Gastroesophageal sphincter (tissue), 4 donors: Measurements from ENCODE around the gene CYBC1. TPM values are rescaled to one million over a fixed set of nuclear protein-coding genes. Genes with fewer than 3 reads are reported as not detected.

Source experiments
- ATAC-seq: fragments of 150-250 bp; one replicate; pipeline ENCODE4 v1.9.1; 2016; ENCODE audit warnings: mild to moderate bottlenecking, moderate library complexity
- H3K27ac ChIP-seq, 4 donors: fragments of 200-600 bp; sonication (generic) in 3 of 4; 1 replicate in 3 of 4; 2 replicates in 1 of 4; pipeline ENCODE4 v1.5.1; 2016 to 2019
- H3K27me3 ChIP-seq: fragments of 200-600 bp; sonication (generic); one replicate; pipeline ENCODE4 v1.5.1; 2019
- H3K36me3 ChIP-seq, 2 donors: fragments of 200-600 bp; sonication (generic); one replicate each; pipeline ENCODE4 v1.5.1; 2019; ENCODE audit warnings: control low read depth in 1 of 2
- H3K4me1 ChIP-seq, 3 donors: fragments of 200-600 bp; sonication (generic); 1 replicate in 2 of 3; 2 replicates in 1 of 3; pipeline ENCODE4 v1.5.1; 2016 to 2019; ENCODE audit warnings: control low read depth in 2 of 3
- H3K4me3 ChIP-seq, 2 donors: fragments of 200-600 bp; sonication (generic); one replicate each; pipeline ENCODE4 v1.5.1; 2019; ENCODE audit warnings: mild to moderate bottlenecking in 1 of 2, moderate library complexity in 1 of 2
- H3K9me3 ChIP-seq, 3 donors: fragments of 200-600 bp; sonication (generic); one replicate each; pipeline ENCODE4 v1.5.1; 2017 to 2019; ENCODE audit warnings: control low read depth in 2 of 3
- EP300 ChIP-seq: sonication (generic); formaldehyde crosslinking; IDR thresholded peaks from one replicate; pipeline ENCODE4 v1.6.1; 2017; ENCODE audit warnings: antibody characterized with exemption, mild to moderate bottlenecking
- POLR2A ChIP-seq, 2 donors: fragments of 450-650 bp; IDR thresholded peaks; one replicate each; pipeline ENCODE4 v1.6.1; 2017; ENCODE audit warnings: antibody characterized with exemption in 2 of 2, mild to moderate bottlenecking in 2 of 2, moderate library complexity in 1 of 2
- POLR2AphosphoS5 ChIP-seq: sonication (generic); formaldehyde crosslinking; IDR thresholded peaks from one replicate; pipeline ENCODE4 v1.6.1; 2017; ENCODE audit warnings: antibody characterized with exemption
- WGBS, 2 donors: methylation state at CpG; one replicate each; pipeline ENCODE4 v1.1.5; 2018; ENCODE audit warnings: low coverage in 1 of 2; 5-methylcytosine and 5-hydroxymethylcytosine counted together
- total RNA-seq, 4 donors: library from RNA; depleted of rRNA; stranded (reverse); fragments of >200 nt; gene quantifications; one replicate each; pipeline ENCODE4 v1.1.0, GENCODE V29; 2016
- TF ChIP-seq, protein P1 (sequence below), 4 experiments: fragments of 200-600 bp in 2 of 4; fragments of 450-650 bp in 2 of 4; sonication (generic) in 1 of 4; IDR thresholded peaks; one replicate each; pipeline ENCODE4 v1.5.1; 2017 to 2019; ENCODE audit warnings: antibody characterized with exemption in 4 of 4, mild to moderate bottlenecking in 2 of 4, moderate library complexity in 2 of 4

Gene CYBC1
- total RNA-seq, 4 donors from 2014 or later = 53.8 to 78.5 (median 59.4) TPM

DNA sequence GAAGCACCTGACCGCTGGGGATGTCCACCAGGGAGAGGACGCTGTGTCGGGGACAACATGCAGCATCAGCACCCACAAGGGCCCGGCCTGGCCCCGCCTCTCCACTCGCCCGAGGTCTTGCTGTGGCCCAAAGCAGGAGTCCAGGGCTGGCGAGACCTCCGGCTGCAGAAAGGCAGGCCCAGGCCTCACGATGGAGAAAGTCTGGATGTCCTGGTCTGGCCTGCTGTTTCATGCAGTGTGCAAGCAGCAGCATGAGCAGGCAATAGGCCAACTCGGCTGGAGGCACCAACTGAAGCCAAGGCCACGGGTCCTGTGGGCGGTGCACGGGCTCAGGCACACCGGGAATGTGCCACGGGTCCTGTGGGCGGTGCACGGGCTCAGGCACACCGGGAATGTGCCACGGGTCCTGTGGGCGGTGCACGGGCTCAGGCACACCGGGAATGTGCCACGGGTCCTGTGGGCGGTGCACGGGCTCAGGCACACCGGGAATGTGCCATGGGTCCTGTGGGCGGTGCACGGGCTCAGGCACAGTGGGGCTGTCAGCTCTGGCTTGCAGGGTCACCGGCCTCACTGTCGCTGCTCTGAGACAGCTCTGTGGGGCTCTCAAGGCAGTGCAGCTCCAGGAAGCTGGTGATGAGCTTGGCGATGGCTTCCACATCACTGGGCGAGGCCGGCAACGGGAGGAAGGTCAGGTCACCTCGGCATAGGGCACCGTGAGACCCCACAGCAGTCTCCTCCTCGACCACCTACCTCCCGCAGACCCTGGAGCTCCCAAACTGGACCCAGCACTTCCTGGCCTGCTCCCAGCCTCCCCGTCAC lies 6.9 kb downstream of the CYBC1 start:
- ATAC-seq = no peak
- WGBS, 2 donors = no CpG with 5 or more reads among the region's 40 CpGs
- Histone ChIP-seq H3K27ac (no peak overlapping the region), H3K4me3 (no peak overlapping the region), H3K4me1 (peaks cover 0 to 41% (median 0%) of the 10 kb centered on the region in 3 donors), H3K9me3 (no peaks in the 10 kb centered on the region), H3K27me3 (no peaks in the 10 kb centered on the region), H3K36me3 (peaks cover 0 to 63% of the 10 kb centered on the region in 2 donors)
- TF ChIP-seq, protein P1, sequence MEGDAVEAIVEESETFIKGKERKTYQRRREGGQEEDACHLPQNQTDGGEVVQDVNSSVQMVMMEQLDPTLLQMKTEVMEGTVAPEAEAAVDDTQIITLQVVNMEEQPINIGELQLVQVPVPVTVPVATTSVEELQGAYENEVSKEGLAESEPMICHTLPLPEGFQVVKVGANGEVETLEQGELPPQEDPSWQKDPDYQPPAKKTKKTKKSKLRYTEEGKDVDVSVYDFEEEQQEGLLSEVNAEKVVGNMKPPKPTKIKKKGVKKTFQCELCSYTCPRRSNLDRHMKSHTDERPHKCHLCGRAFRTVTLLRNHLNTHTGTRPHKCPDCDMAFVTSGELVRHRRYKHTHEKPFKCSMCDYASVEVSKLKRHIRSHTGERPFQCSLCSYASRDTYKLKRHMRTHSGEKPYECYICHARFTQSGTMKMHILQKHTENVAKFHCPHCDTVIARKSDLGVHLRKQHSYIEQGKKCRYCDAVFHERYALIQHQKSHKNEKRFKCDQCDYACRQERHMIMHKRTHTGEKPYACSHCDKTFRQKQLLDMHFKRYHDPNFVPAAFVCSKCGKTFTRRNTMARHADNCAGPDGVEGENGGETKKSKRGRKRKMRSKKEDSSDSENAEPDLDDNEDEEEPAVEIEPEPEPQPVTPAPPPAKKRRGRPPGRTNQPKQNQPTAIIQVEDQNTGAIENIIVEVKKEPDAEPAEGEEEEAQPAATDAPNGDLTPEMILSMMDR (IDR thresholded peaks at IDR 0.05) = no peak
- TF ChIP-seq EP300 (no peak), POLR2A (IDR thresholded peaks at IDR 0.05) (no peak), POLR2AphosphoS5 (no peak)

DNA sequence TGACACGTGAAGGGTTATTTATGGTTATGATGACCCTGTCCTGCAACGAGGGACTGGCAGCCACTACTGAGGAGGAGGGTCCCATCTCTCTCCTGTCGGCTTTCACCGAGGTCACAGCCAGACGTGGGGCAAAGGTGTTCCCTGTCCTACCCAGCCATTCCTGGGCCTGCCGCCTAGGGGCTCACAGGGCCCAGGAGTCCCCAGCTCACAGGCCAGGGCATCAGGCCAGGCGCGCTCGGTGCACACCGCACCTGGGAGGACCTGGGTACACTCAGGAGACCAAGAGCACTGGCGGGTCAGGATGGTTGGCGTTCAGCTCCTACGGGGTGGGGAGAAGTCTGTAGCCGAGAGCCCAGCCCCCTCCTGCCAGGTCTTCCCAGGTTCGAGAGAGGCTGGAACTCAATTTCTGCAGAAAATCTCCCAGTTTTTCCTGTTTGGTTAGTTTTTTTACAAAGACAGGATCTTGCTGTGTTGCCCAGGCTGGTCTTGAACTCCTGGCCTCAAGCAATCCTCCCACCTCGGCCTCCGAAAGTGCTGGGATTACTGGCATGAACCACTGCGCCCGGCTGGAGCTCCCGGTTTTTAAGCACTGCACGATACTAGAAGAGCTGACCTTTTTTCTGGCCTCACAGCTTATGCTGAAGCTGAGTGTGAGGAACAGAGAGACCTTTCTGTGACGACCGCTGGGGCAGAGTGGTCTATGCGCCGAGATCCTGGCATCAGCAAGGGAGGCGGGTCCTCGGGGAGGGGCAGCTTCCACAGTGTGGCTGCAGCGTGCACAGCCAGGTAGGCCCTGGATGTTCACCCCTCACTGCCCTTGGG lies 7.7 kb downstream of the CYBC1 start:
- no peak overlapping the region for H3K27ac ChIP-seq
- H3K4me1 ChIP-seq = peaks cover 0 to 38% (median 0%) of the 10 kb centered on the region in 3 donors
- 90% methylated on average over 13 of the region's 28 CpGs; no CpG with 5 or more reads in 1 of the 2 donors for WGBS, 2 donors
- peaks cover 0 to 63% of the 10 kb centered on the region in 2 donors for H3K36me3 ChIP-seq
- no peaks in the 10 kb centered on the region for H3K27me3 ChIP-seq
- ATAC-seq = no peak
- no peaks in the 10 kb centered on the region for H3K9me3 ChIP-seq
- TF ChIP-seq POLR2A (IDR thresholded peaks at IDR 0.05) = no peak
- no peak for TF ChIP-seq POLR2AphosphoS5
- TF ChIP-seq EP300 = no peak
- TF ChIP-seq, protein P1 (IDR thresholded peaks at IDR 0.05) = no peak
- H3K4me3 ChIP-seq = no peak overlapping the region

DNA sequence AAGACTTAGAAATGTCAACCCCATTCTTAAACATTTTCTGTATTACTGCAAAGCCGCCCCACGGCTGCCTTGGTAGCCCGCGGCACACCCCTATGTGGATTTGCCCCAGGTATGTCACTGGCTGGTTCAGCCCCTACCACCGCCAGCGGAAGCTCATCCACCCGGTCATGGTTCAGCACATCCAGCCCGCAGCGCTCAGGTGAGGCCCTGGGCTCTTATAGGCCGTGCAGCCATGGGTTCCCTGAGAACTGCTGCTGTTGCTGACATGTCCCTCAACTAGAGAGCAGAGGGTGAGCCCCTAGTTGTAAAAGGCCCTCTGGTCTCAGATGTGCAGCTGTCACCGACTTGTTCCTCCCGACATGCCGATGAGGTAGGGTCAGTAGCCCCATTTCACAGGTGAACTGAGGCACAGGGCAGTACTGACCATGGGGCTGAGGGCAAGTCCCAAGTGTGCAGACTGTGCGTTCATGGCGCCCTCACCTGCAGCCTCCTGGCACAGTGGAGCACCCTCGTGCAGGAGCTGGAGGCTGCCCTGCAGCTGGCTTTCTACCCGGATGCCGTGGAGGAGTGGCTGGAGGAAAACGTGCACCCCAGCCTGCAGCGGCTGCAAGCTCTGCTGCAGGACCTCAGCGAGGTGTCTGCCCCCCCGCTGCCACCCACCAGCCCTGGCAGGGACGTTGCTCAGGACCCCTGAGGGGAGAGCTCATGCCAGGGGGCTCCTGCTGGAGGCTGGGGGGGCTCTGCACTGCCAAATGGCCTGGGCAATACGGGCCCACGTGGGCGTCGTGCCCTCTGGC lies 8.7 kb downstream of the CYBC1 start:
- no peaks in the 10 kb centered on the region for H3K27me3 ChIP-seq
- peaks cover 0 to 33% (median 0%) of the 10 kb centered on the region in 3 donors for H3K4me1 ChIP-seq
- no peak overlapping the region for H3K27ac ChIP-seq
- no peaks in the 10 kb centered on the region for H3K9me3 ChIP-seq
- 99 to 100% methylated on average over 4 to 10 of the region's 27 CpGs for WGBS, 2 donors
- TF ChIP-seq, protein P1 (IDR thresholded peaks at IDR 0.05) = no peak
- no peak for TF ChIP-seq POLR2A (IDR thresholded peaks at IDR 0.05)
- TF ChIP-seq POLR2AphosphoS5 = no peak
- TF ChIP-seq EP300 = no peak
- no peak overlapping the region for H3K4me3 ChIP-seq
- peaks cover 0 to 70% of the 10 kb centered on the region in 2 donors for H3K36me3 ChIP-seq
- ATAC-seq = no peak

DNA sequence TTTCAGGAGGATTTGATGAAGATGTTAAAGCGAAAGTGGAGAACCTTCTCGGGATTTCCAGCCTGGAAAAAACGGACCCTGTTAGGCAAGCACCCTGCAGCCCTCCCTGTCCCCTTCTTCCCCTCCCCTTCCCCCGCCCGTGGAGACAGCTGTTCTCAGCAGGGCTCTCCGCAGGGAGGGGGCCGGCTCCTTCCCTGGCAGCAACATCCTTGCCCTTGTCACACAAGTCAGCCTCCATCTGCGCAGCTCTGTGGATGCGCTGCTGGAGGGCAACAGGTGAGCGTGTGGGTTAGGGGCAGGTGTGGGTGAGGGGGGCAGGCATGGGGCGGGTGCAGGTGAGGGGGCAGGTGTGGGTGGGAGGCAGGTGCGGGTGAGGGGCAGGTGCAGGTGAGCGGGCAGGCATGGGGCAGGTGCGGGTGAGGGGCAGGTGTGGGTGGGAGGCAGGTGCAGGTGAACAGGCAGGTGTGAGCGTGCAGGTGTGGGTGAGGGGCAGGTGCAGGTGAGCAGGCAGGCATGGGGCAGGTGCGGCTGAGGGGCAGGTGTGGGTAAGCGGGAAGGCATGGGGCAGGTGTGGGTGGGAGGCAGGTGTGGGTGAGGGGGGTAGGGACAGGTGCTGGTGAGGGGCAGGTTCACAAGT lies 9.4 kb downstream of the CYBC1 start:
- peak; percentile 44 for ATAC-seq
- TF ChIP-seq EP300 = no peak
- TF ChIP-seq POLR2A (IDR thresholded peaks at IDR 0.05) = no peak
- TF ChIP-seq POLR2AphosphoS5 = no peak
- TF ChIP-seq, protein P1 (IDR thresholded peaks at IDR 0.05) = no peak
- 68 to 82% methylated on average over 4 to 6 of the region's 17 CpGs for WGBS, 2 donors
- H3K4me3 ChIP-seq = peak overlapping the region in 1 of 2 donors; percentile 4
- H3K9me3 ChIP-seq = no peaks in the 10 kb centered on the region
- peaks cover 0 to 26% (median 0%) of the 10 kb centered on the region in 3 donors for H3K4me1 ChIP-seq
- H3K27me3 ChIP-seq = no peaks in the 10 kb centered on the region
- H3K27ac ChIP-seq = peak overlapping the region in 2 of 4 donors; percentile 0 to 22
- H3K36me3 ChIP-seq = peaks cover 0 to 78% of the 10 kb centered on the region in 2 donors
